Muscle layer of colon (tissue), 2 donors: ENCODE measurements around the gene SRRM5.

Experiments
- H3K27ac ChIP-seq: one replicate; pipeline ENCODE4 v1.7.0; 2013; ENCODE audit warnings: low read depth, mild to moderate bottlenecking, low read length, moderate library complexity
- H3K27me3 ChIP-seq, 2 donors: one replicate each; pipeline ENCODE4 v1.7.0; 2013; ENCODE audit warnings: low read length in 2 of 2, mild to moderate bottlenecking in 2 of 2; ENCODE audit not compliant: insufficient read depth in 2 of 2, control insufficient read depth in 1 of 2
- H3K36me3 ChIP-seq: one replicate; pipeline ENCODE4 v1.7.0; 2013; ENCODE audit warnings: mild to moderate bottlenecking, low read length; ENCODE audit not compliant: insufficient read depth
- H3K4me1 ChIP-seq: one replicate; pipeline ENCODE4 v1.7.0; 2013; ENCODE audit warnings: mild to moderate bottlenecking, low read length; ENCODE audit not compliant: insufficient read depth
- H3K4me3 ChIP-seq, 2 donors: one replicate each; pipeline ENCODE4 v1.7.0; 2013; ENCODE audit warnings: low read length in 2 of 2, low read depth in 1 of 2, mild to moderate bottlenecking in 1 of 2, moderate library complexity in 1 of 2
- H3K9ac ChIP-seq: one replicate; pipeline ENCODE4 v1.7.0; 2013; ENCODE audit warnings: low read length
- H3K9me3 ChIP-seq: one replicate; pipeline ENCODE4 v1.7.0; 2013; ENCODE audit warnings: mild to moderate bottlenecking, low read length
- donor health status: abdominal sarcoma.
- donor health status: Adenocarcinoma of cecum.

SRRM5 gene

DNA sequence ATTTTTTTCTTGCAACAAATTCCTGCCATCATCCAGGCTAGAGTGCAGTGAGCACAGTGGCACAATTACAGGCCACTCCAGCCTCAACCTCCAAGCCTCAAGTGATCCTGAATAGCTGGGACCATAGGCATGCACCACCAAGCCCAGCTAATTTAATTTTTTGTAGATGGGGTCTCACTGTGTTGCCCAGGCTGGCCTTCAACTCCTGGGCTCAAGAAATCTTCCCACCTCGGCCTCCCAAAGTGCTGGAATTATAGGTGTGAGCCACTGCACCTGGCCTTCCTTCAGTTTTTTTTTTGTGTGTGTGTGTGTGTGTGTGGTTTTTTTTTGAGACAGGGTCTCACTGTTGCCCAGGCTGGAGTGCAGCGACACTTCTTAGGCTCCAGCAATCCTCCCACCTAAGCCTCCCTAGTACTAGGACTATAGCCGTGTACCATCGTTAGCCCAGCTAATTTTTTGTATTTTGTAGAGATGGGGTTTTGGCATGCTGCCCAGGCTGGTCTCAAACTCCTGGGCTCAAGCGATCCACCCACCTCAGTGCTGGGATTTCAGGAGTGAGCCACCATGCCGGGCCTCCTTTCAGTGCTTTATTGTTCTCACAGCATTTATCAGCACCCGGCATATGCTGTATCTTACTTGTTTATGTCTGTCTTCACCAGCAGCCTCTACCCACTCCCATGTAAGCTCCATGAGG lies 5.9 kb upstream of the SRRM5 start:
- Histone ChIP-seq H3K4me1 (no peaks in the 10 kb centered on the region), H3K9ac (no peak overlapping the region), H3K4me3 (no peak overlapping the region), H3K27me3 (no peaks in the 10 kb centered on the region), H3K27ac (no peak overlapping the region), H3K9me3 (no peaks in the 10 kb centered on the region), H3K36me3 (peaks cover 24% of the 10 kb centered on the region)

DNA sequence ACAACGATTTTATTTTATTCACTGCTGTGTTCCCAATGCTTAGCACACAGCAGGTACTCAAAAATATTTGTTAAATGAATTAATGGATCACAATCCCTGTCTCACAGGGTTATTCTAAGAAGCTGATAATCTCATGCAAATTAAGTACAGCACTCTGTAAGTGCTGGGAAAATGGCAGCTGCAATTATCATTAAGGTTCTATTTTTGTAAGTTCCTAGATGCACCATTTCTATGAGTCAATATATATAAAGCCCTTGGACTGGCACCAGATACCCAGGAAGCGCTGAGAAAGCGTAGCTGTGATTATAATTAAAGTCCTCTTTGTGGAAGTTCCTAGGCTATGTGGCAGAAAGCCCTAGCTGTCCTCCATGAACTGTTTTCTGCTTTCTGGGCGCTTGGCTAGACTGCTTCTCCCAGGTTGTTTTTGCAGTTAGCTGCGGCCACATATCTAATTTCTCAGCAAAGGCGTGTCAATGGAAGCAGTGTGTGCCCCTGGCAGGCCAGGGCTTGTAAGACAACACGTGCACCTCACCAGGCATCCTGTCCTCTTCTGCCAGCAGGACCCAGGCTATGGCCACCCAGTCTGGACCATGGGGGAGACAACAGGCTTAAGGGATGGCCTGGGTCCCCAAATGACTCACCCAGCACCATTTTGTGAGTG lies 5.2 kb upstream of the SRRM5 start:
- H3K27ac ChIP-seq: no peak overlapping the region
- no peaks in the 10 kb centered on the region for H3K9me3 ChIP-seq
- peaks cover 22% of the 10 kb centered on the region for H3K36me3 ChIP-seq
- H3K4me1 ChIP-seq: no peaks in the 10 kb centered on the region
- no peak overlapping the region for H3K9ac ChIP-seq
- H3K27me3 ChIP-seq: no peaks in the 10 kb centered on the region
- H3K4me3 ChIP-seq: no peak overlapping the region

DNA sequence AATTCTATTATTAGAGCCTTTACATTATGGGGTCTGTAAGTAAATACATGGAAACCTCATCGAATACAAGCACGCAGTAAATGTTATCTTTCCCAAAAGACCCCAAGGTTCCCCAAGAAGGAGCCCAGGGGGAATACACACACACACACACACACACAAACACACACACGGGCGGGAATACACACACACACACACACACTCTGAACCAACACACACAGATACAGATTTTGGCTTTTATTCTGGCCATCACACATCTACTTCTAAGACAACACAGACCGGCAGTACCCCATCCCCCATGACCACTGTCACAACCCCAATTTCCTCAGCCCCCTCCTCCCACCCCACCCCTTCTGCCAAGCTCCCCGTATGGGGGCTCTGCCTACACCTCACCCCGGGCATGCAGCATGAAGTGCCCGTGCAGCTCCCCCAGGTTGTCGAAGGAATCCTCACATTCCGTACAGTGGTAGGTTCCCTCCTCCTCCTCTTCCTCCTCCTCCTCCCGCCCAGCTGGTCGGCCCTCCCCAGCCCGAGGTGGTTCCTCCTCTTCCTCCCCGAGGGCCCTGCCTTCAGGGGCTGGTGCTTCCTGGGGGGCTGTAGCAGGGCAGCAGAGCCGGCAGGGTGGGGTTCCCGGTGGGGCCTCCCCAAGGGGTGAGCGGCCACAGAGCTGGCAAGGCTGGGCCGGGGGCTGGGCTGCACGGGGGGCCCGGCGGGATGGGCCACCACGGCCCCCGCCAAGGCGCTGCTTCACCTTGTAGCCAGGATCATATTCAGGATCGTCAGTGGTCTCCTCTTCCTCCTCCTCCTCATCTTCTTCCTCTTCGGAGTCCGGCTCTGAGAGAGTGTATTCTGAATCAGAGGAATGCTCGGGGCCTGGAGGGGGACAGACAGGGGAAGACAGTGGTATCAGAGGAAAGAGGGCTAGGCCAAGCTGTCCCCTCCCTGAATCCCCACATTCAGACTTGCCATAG lies 4.4 kb upstream of the SRRM5 start:
- H3K9me3 ChIP-seq: no peaks in the 10 kb centered on the region
- H3K27me3 ChIP-seq: no peaks in the 10 kb centered on the region
- peaks cover 29% of the 10 kb centered on the region for H3K36me3 ChIP-seq
- no peaks in the 10 kb centered on the region for H3K4me1 ChIP-seq
- no peak overlapping the region for H3K9ac ChIP-seq
- no peak overlapping the region for H3K27ac ChIP-seq
- H3K4me3 ChIP-seq: no peak overlapping the region

DNA sequence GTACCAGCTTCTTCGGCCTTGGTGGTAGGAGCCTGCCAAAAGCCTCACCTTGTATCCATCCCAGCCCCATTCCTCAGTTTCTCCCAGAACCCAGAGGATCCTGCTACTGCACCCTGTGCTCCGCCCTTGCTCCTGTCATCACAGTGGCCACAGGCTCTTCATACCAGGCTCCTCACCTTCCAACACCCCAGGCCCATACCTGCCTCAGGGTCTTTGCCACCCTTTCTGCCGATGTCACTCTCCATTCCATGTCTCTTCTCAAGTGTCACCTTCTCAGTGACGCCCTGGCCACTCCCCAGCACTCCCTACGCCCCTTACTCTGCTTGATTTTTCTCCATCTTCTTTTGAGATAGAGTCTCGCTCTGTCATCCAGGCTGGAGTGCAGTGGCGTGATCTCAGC lies 2.0 kb upstream of the SRRM5 start:
- Histone ChIP-seq H3K27ac (no peak overlapping the region), H3K4me1 (no peaks in the 10 kb centered on the region), H3K4me3 (no peak overlapping the region), H3K36me3 (peaks cover 43% of the 10 kb centered on the region), H3K9me3 (no peaks in the 10 kb centered on the region), H3K9ac (no peak overlapping the region), H3K27me3 (no peaks in the 10 kb centered on the region)

DNA sequence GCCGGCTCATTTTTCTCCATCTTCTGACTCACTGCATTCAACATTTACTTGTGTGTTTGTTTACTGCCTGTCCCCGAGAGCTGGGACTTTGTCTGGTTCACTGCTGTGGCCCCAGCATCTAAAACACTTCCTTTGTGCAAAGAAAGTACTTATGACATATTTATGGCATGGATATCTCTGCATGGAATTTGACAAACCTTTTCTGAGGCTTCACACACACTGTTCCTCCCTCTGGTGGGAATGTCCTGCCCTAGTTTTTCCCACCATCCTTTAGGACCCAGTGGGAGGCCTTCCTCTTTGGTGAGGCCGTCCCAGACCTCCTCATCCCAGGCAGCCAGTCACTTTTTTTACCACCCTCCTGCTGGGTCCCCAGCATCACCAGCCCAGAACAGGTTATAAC lies 1.4 kb upstream of the SRRM5 start:
- H3K27ac ChIP-seq: no peak overlapping the region
- no peak overlapping the region for H3K4me3 ChIP-seq
- H3K36me3 ChIP-seq: peaks cover 43% of the 10 kb centered on the region
- no peak overlapping the region for H3K9ac ChIP-seq
- no peaks in the 10 kb centered on the region for H3K9me3 ChIP-seq
- no peaks in the 10 kb centered on the region for H3K27me3 ChIP-seq
- no peaks in the 10 kb centered on the region for H3K4me1 ChIP-seq

DNA sequence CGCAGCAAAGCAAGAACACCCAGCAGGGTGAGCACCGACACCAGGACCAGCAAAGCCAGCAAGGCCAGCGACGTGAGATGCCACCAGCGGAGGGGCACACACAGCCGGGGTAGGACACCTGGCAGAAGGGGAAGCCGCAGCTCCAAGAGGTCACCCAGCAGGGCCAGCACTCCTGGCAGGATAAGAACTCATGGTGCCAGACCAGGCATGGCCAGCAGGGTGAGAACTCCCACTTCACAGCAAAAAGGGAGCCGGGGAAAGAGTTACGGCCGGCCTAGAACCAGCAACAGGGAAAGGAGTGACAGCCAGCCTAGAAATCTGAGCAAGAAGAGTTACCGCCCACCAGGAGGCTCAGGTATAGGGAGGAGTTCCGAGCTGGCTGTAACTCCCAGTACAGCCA lies 486 bp downstream of the SRRM5 start:
- peaks cover 27% of the 10 kb centered on the region for H3K36me3 ChIP-seq
- H3K4me1 ChIP-seq: no peaks in the 10 kb centered on the region
- no peaks in the 10 kb centered on the region for H3K9me3 ChIP-seq
- no peaks in the 10 kb centered on the region for H3K27me3 ChIP-seq
- no peak overlapping the region for H3K9ac ChIP-seq
- no peak overlapping the region for H3K27ac ChIP-seq
- H3K4me3 ChIP-seq: no peak overlapping the region

DNA sequence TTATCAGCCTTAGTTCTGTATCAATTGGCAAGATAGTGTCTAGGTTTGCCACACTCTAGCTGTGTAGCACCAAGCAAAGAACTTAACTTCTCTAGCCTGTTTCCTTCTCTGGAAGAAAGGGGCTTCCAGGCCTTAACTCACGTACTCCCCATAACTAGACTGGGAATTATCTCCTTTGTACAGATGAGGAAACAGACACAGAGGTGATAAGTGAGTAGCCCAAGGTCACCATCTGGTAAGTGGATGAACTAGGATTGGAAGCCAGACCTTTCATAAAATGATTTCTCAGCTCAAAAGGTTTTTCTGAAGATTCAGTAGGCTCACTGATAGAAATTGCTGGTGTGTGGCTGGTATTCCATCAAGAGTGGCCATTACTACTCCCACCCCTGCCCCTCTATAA lies 4.4 kb downstream of the SRRM5 start:
- H3K27ac ChIP-seq: no peak overlapping the region
- H3K4me1 ChIP-seq: peaks cover 18% of the 10 kb centered on the region
- no peak overlapping the region for H3K4me3 ChIP-seq
- H3K36me3 ChIP-seq: peaks cover 23% of the 10 kb centered on the region
- no peaks in the 10 kb centered on the region for H3K27me3 ChIP-seq
- H3K9me3 ChIP-seq: no peaks in the 10 kb centered on the region
- no peak overlapping the region for H3K9ac ChIP-seq

DNA sequence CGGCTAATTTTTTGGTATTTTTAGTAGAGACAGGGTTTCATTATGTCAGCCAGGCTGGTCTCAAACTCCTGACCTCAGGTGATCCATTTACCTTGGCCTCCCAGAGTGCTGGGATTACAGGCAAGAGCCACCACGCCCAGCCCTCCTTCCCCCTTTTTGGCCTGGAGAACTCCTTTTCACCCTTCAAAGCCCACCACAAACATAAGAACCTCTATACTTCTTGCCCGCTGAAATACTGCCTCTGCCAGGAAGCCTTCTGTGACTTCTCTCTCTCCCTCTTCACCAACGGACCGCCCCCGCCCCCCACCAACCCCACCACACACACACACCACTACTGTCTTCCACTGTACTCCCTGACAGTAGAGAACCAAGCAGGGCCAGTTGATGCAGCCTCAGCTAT lies 5.1 kb downstream of the SRRM5 start:
- Histone ChIP-seq H3K9me3 (no peaks in the 10 kb centered on the region), H3K9ac (no peak overlapping the region), H3K36me3 (peaks cover 18% of the 10 kb centered on the region), H3K27me3 (no peaks in the 10 kb centered on the region), H3K4me1 (peaks cover 18% of the 10 kb centered on the region), H3K4me3 (no peak overlapping the region), H3K27ac (no peak overlapping the region)

DNA sequence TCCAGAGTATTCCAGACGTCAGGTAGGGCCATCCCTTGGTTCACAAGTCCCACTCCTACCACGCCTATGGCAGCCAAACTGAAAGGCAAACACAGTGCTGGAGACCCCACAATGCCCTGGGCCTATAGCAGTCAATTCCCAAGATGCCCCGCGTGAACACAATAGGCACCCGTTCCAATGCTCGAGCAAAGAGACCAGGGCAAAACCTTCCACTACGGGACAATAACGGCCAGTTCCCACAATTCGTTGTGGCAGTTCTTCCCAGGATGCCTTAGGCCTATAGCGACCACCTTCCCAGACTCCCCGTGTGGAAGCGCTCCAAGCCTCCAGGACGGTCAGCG lies 7.0 kb downstream of the SRRM5 start:
- H3K27ac ChIP-seq: peak overlapping the region; percentile 80
- no peaks in the 10 kb centered on the region for H3K27me3 ChIP-seq
- H3K4me1 ChIP-seq: peaks cover 18% of the 10 kb centered on the region
- peak overlapping the region; percentile 72 to 84 for H3K4me3 ChIP-seq
- no peaks in the 10 kb centered on the region for H3K9me3 ChIP-seq
- peaks cover 3% of the 10 kb centered on the region for H3K36me3 ChIP-seq
- peak overlapping the region; percentile 79 for H3K9ac ChIP-seq

DNA sequence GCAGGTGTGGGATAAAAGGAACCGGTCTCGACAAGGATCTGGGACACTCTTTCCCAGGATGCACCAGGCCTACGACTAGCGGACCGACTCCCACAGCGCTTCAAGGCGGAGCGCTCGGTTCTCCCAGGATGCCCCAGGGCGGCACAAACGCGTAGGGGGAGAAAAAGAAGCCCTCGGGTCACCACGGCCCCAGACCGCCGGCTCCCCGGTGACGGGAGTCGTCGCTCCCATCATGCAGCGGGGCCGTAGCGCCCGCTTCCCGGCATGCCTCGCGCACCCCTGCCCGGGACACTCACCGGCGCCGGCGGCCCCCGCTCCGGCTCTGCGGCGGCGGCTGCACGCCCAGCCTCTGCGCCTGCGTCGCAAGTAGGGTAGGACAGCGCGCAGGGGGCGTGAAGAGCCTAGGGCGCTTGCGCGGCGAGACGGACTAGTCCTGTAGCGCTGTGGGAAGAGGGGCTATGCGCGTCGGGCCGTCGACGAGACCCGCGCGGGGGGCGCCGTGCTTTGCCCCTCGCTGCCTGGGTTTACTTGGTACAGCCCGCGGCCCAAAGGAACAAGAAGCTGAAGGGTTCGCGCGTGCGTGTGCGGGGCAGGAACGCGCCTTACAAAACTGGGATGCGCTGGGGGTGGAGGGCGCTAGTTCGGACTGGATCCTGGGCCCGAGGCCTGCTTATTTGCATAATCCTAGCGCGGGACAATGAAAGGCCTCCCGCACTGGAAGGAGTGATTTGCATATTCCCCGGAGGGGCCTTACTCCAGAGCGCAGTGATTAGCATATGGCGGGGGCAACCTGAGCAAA lies 7.6 kb downstream of the SRRM5 start, which contains the start of gene ZNF428:
Gene ZNF428, minus strand, starts transcription at position 368 of the 799 bp plus-strand sequence. CDS start 5,325 bp downstream, outside the sequence.
- no peaks in the 10 kb centered on the region for H3K9me3 ChIP-seq
- no peaks in the 10 kb centered on the region for H3K36me3 ChIP-seq
- peak within 1 kb of the TSS; percentile 79 for H3K9ac ChIP-seq
- no peaks in the 10 kb centered on the region for H3K27me3 ChIP-seq
- H3K4me3 ChIP-seq: peak within 1 kb of the TSS; percentile 72 to 84
- peaks cover 18% of the 10 kb centered on the region for H3K4me1 ChIP-seq
- peak within 1 kb of the TSS; percentile 80 for H3K27ac ChIP-seq
